ENCODE data around the gene OAS1.

The OAS1 gene

GRCh38 chr12:112869778-112870177 is 37.0 kb upstream of the OAS1 start:
- TF ChIP-seq CTCF (conservative IDR thresholded peaks at IDR 0.05): no peak
- no peak overlapping the region for H3K27ac ChIP-seq

- no peak for TF ChIP-seq CTCF (conservative IDR thresholded peaks at IDR 0.05)
- H3K27ac ChIP-seq: no peak overlapping the region
These were observed 36.3 kb upstream of the OAS1 start for GRCh38 chr12:112870267-112870980.

GRCh38 chr12:112875608-112876007 is 31.2 kb upstream of the OAS1 start:
- no peak overlapping the region for H3K27ac ChIP-seq
- no peak for TF ChIP-seq CTCF (conservative IDR thresholded peaks at IDR 0.05)

- H3K27ac ChIP-seq: no peak overlapping the region
- TF ChIP-seq CTCF (conservative IDR thresholded peaks at IDR 0.05): no peak
These were observed 30.3 kb upstream of the OAS1 start for GRCh38 chr12:112876506-112876905.

GRCh38 chr12:112877006-112877405 is 29.8 kb upstream of the OAS1 start:
- no peak overlapping the region for H3K27ac ChIP-seq
- TF ChIP-seq CTCF (conservative IDR thresholded peaks at IDR 0.05): no peak

GRCh38 chr12:112878488-112878887 is 28.3 kb upstream of the OAS1 start:
- H3K27ac ChIP-seq: no peak overlapping the region
- TF ChIP-seq CTCF (conservative IDR thresholded peaks at IDR 0.05): no peak

- no peak for TF ChIP-seq CTCF (conservative IDR thresholded peaks at IDR 0.05)
- H3K27ac ChIP-seq: no peak overlapping the region
These were observed 27.5 kb upstream of the OAS1 start for GRCh38 chr12:112879191-112879705.

All from VCaP (cell line).